Trophoblast cell (in vitro differentiated cells and primary cell): ENCODE measurements around the gene GLMN.

Source experiments
- DNase-seq, 2 donors: peaks; one replicate each; pipeline ENCODE4 v3.0.0-alpha.2; 2016
- H2AFZ ChIP-seq: 2 replicates; pipeline ENCODE4 v1.6.1; 2013; ENCODE audit warnings: low read length, moderate library complexity, mild to moderate bottlenecking; ENCODE audit not compliant: insufficient read depth, poor library complexity
- H2AK5ac ChIP-seq: 2 replicates; pipeline ENCODE4 v1.6.1; 2013; ENCODE audit warnings: mild to moderate bottlenecking, low read length
- H2BK120ac ChIP-seq: 2 replicates; pipeline ENCODE4 v1.6.1; 2013; ENCODE audit warnings: low read length, mild to moderate bottlenecking, moderate library complexity; ENCODE audit not compliant: insufficient read depth, poor library complexity
- H2BK12ac ChIP-seq: 2 replicates; pipeline ENCODE4 v1.6.1; 2013; ENCODE audit warnings: mild to moderate bottlenecking, low read length, moderate library complexity
- H2BK5ac ChIP-seq: 2 replicates; pipeline ENCODE4 v1.6.1; 2013; ENCODE audit warnings: low read length, low read depth, moderate library complexity, mild to moderate bottlenecking; ENCODE audit not compliant: poor library complexity
- H3K14ac ChIP-seq: 2 replicates; pipeline ENCODE4 v1.6.1; 2013; ENCODE audit warnings: mild to moderate bottlenecking, low read length
- H3K18ac ChIP-seq: 2 replicates; pipeline ENCODE4 v1.6.1; 2013; ENCODE audit warnings: mild to moderate bottlenecking, low read length
- H3K23ac ChIP-seq: 2 replicates; pipeline ENCODE4 v1.6.1; 2013; ENCODE audit warnings: low read length
- H3K27ac ChIP-seq: 2 replicates; pipeline ENCODE4 v1.5.1; 2013; ENCODE audit warnings: low read depth, mild to moderate bottlenecking, inconsistent platforms, low read length, moderate library complexity
- H3K27me3 ChIP-seq: 2 replicates; pipeline ENCODE4 v1.6.1; 2013; ENCODE audit warnings: inconsistent platforms, mild to moderate bottlenecking, low read length, moderate library complexity; ENCODE audit not compliant: insufficient read depth
- H3K36me3 ChIP-seq, 2 experiments: 1 replicate in 1 of 2; 2 replicates in 1 of 2; pipeline ENCODE4 v1.6.1; 2013; ENCODE audit warnings: low read length in 2 of 2, mild to moderate bottlenecking in 2 of 2, moderate library complexity in 1 of 2; ENCODE audit not compliant: insufficient read depth in 2 of 2, control insufficient read depth in 1 of 2
- H3K4ac ChIP-seq: 2 replicates; pipeline ENCODE4 v1.6.1; 2013; ENCODE audit warnings: low read depth, mild to moderate bottlenecking, low read length, moderate library complexity
- H3K4me1 ChIP-seq, 2 experiments: 1 replicate in 1 of 2; 2 replicates in 1 of 2; pipeline ENCODE4 v1.6.1; 2013; ENCODE audit warnings: low read length in 2 of 2, mild to moderate bottlenecking in 2 of 2, moderate library complexity in 1 of 2; ENCODE audit not compliant: insufficient read depth in 2 of 2, control insufficient read depth in 1 of 2
- H3K4me2 ChIP-seq: 2 replicates; pipeline ENCODE4 v1.6.1; 2013; ENCODE audit warnings: inconsistent platforms, mild to moderate bottlenecking, low read length, moderate library complexity
- H3K4me3 ChIP-seq: 2 replicates; pipeline ENCODE4 v1.5.1; 2013; ENCODE audit warnings: mild to moderate bottlenecking, low read depth, low read length, inconsistent platforms
- H3K79me1 ChIP-seq: one replicate; pipeline ENCODE4 v1.6.1; 2013; ENCODE audit warnings: low read length
- H3K79me2 ChIP-seq: 2 replicates; pipeline ENCODE4 v1.6.1; 2013; ENCODE audit warnings: low read length, mild to moderate bottlenecking; ENCODE audit not compliant: control insufficient read depth, insufficient read depth, poor library complexity
- H3K9ac ChIP-seq: 2 replicates; pipeline ENCODE4 v1.6.1; 2013; ENCODE audit warnings: mild to moderate bottlenecking, low read length
- H3K9me3 ChIP-seq: 2 replicates; pipeline ENCODE4 v1.6.1; 2013; ENCODE audit warnings: low read depth, mild to moderate bottlenecking, control low read depth, inconsistent platforms, low read length; ENCODE audit not compliant: insufficient read depth
- H4K12ac ChIP-seq: 2 replicates; pipeline ENCODE4 v1.6.1; 2013; ENCODE audit warnings: low read depth, mild to moderate bottlenecking, low read length, moderate library complexity
- H4K8ac ChIP-seq: 2 replicates; pipeline ENCODE4 v1.6.1; 2013; ENCODE audit warnings: low read depth, mild to moderate bottlenecking, low read length, moderate library complexity
- H4K91ac ChIP-seq: one replicate; pipeline ENCODE4 v1.6.1; 2013; ENCODE audit warnings: low read depth, mild to moderate bottlenecking, low read length, moderate library complexity
- WGBS: extraction: QIAGEN DNeasy Blood & Tissue Kit; methylation state at CpG from one replicate; pipeline ENCODE4 v1.1.7; 2013; ENCODE audit warnings: missing lambda C conversion rate; ENCODE audit not compliant: insufficient read length, insufficient coverage; ENCODE audit errors: extremely low coverage; 5-methylcytosine and 5-hydroxymethylcytosine counted together

Gene GLMN

DNA sequence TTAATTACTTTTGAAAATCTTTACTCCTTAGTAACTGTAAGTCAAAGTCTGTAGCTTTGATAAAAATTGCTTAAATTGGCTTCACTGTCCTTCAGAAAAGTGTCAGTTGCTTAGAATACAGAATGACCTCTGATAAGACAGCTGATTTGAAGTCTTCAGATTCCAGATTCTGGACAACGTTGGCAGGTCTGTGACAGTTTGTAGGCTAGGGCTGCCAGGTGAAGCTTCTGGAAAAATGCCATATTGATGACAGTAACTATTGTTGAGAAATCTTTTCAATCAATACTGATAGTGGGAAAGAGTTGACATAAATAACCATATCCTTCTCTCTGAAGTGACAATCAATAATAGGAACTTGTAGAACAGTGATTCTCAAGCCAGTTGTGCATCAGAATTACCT is 41.4 kb upstream of the GLMN start:
- no peak overlapping the region for H4K8ac ChIP-seq
- no peak overlapping the region for H2BK120ac ChIP-seq
- H3K27ac ChIP-seq = no peak overlapping the region
- no peak overlapping the region for H3K4me3 ChIP-seq
- H4K12ac ChIP-seq = no peak overlapping the region
- no peak overlapping the region for H2BK12ac ChIP-seq
- H3K9me3 ChIP-seq = no peaks in the 10 kb centered on the region
- H3K14ac ChIP-seq = no peak overlapping the region
- no peak overlapping the region for H4K91ac ChIP-seq
- H3K23ac ChIP-seq = no peak overlapping the region
- peak in 1 of 2 donors; percentile 42 for DNase-seq
- H3K79me2 ChIP-seq = no peaks in the 10 kb centered on the region
- H3K4me2 ChIP-seq = no peak overlapping the region
- no peaks in the 10 kb centered on the region for H3K27me3 ChIP-seq
- no peak overlapping the region for H2BK5ac ChIP-seq
- H3K79me1 ChIP-seq = no peaks in the 10 kb centered on the region
- no peak overlapping the region for H2AFZ ChIP-seq
- no peak overlapping the region for H3K4ac ChIP-seq
- H3K18ac ChIP-seq = no peak overlapping the region
- WGBS = no CpG with 5 or more reads among the region's 1 CpG
- no peak overlapping the region for H2AK5ac ChIP-seq
- no peak overlapping the region for H3K9ac ChIP-seq
- H3K4me1 ChIP-seq = no peaks in the 10 kb centered on the region
- peaks cover 2 to 4% of the 10 kb centered on the region in 2 experiments for H3K36me3 ChIP-seq

DNA sequence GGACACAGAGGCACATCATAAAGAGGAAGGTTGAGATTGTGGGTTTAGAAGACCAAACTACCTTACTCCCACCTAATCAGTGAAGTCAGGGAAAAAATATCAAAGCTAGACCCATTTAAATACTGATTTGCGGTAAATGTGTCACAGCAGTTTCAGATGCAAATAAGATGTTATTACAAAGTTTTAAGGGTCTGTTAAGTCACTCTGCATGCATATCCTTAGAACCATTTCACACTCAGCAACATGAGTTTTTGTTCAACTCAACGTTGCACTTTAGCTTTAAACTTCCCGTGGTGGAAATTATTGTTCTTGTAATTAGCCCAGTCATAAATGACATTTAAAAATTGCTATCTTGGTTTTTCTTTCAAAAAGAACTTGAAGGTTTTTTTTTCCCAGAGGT is 34.9 kb upstream of the GLMN start:
- H3K4me3 ChIP-seq = no peak overlapping the region
- H3K9ac ChIP-seq = no peak overlapping the region
- no peaks in the 10 kb centered on the region for H3K27me3 ChIP-seq
- DNase-seq = no peak
- no peaks in the 10 kb centered on the region for H3K79me1 ChIP-seq
- H3K79me2 ChIP-seq = no peaks in the 10 kb centered on the region
- no peak overlapping the region for H2BK12ac ChIP-seq
- no peak overlapping the region for H2BK5ac ChIP-seq
- H3K9me3 ChIP-seq = no peaks in the 10 kb centered on the region
- no peak overlapping the region for H4K12ac ChIP-seq
- H3K4ac ChIP-seq = no peak overlapping the region
- H2AK5ac ChIP-seq = no peak overlapping the region
- no peak overlapping the region for H2BK120ac ChIP-seq
- peaks cover 4 to 7% of the 10 kb centered on the region in 2 experiments for H3K4me1 ChIP-seq
- no peak overlapping the region for H3K4me2 ChIP-seq
- H3K36me3 ChIP-seq = peaks cover 2 to 4% of the 10 kb centered on the region in 2 experiments
- no peak overlapping the region for H3K27ac ChIP-seq
- H2AFZ ChIP-seq = no peak overlapping the region
- WGBS = no CpG with 5 or more reads among the region's 3 CpGs
- no peak overlapping the region for H3K23ac ChIP-seq
- H4K91ac ChIP-seq = no peak overlapping the region
- H3K14ac ChIP-seq = no peak overlapping the region
- H3K18ac ChIP-seq = no peak overlapping the region
- H4K8ac ChIP-seq = no peak overlapping the region

DNA sequence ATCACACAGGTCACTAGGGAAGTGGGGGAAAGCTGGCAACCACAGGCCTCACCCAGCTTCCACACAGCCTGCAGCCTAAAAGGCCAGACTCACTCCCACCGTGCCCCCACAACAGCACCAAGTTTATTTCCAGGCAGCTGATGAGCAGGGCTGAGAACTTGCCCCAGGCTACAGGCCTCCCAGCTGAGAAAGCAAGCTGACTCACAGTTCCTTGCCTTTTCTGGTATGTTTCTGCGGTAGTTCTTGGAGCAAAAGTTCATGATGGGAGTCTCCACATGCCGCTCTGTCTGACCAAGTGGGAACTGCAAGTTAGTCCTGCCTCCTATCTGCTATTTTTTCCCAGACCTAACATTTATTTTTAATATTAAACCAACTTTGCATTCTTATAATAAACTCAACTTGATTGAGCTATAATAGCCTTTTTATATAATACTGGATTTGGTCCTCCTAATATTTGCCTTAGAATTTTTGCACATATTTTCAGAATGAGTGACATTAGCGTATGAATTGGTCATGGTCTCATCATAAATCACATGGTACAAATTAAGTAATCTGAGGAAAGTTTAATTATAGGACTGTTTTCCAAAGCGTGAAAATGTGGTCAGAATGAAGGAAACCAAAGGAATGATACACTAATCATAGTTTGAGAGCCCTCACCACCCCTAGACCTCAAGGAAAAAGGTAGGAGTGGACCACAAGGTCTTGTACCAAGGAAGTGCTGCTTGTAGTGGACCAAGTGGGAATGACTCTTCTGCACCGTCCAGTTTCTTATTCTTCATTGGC is 30.8 kb upstream of the GLMN start:
- Histone ChIP-seq H3K36me3 (peaks cover 7% of the 10 kb centered on the region in 2 experiments), H2BK12ac (no peak overlapping the region), H3K4ac (peak overlapping the region; percentile 55), H3K9me3 (peaks cover 4% of the 10 kb centered on the region), H3K4me3 (no peak overlapping the region), H3K27me3 (no peaks in the 10 kb centered on the region), H3K27ac (no peak overlapping the region), H3K14ac (no peak overlapping the region), H2AFZ (no peak overlapping the region), H3K79me1 (no peaks in the 10 kb centered on the region), H4K8ac (peak overlapping the region; percentile 20), H2BK5ac (no peak overlapping the region), H3K9ac (no peak overlapping the region), H3K4me2 (no peak overlapping the region), H3K4me1 (peaks cover 4 to 7% of the 10 kb centered on the region in 2 experiments), H4K91ac (no peak overlapping the region), H4K12ac (no peak overlapping the region), H3K18ac (no peak overlapping the region), H3K79me2 (no peaks in the 10 kb centered on the region), H3K23ac (no peak overlapping the region), H2AK5ac (no peak overlapping the region), H2BK120ac (peak overlapping the region; percentile 11)
- DNase-seq = peak; percentile 82 to 85
- WGBS = no CpG with 5 or more reads among the region's 6 CpGs

DNA sequence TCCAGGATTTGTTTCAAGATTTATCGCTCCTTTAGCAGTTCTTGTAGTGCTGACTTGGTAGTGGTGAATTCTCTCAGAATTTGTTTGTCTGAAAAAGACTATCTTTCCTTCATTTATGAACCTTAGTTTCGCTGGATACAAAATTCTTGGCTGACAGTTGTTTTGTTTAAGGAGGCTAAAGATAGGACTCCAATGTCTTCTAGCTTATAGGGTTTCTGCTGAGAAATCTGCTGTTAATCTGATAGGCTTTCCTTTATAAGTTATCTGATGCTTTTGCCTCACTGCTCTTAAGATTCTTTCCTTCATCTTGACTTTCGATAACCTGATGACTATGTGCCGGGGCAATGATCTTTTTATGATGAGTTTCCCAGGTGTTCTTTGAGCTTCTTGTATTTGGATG is 29.0 kb upstream of the GLMN start:
- H2AK5ac ChIP-seq = no peak overlapping the region
- H2BK5ac ChIP-seq = no peak overlapping the region
- no peak overlapping the region for H3K18ac ChIP-seq
- H3K4me3 ChIP-seq = no peak overlapping the region
- no peak for DNase-seq
- no peak overlapping the region for H3K14ac ChIP-seq
- H4K8ac ChIP-seq = no peak overlapping the region
- H3K4me1 ChIP-seq = peaks cover 4 to 7% of the 10 kb centered on the region in 2 experiments
- H4K12ac ChIP-seq = no peak overlapping the region
- no peak overlapping the region for H2BK120ac ChIP-seq
- WGBS = no CpG with 5 or more reads among the region's 4 CpGs
- H2AFZ ChIP-seq = no peak overlapping the region
- no peak overlapping the region for H3K27ac ChIP-seq
- peaks cover 4% of the 10 kb centered on the region for H3K9me3 ChIP-seq
- no peak overlapping the region for H3K9ac ChIP-seq
- H3K36me3 ChIP-seq = peaks cover 7% of the 10 kb centered on the region in 2 experiments
- no peak overlapping the region for H4K91ac ChIP-seq
- no peak overlapping the region for H3K4me2 ChIP-seq
- H3K27me3 ChIP-seq = no peaks in the 10 kb centered on the region
- no peak overlapping the region for H3K4ac ChIP-seq
- H3K79me2 ChIP-seq = no peaks in the 10 kb centered on the region
- H3K23ac ChIP-seq = no peak overlapping the region
- H2BK12ac ChIP-seq = no peak overlapping the region
- no peaks in the 10 kb centered on the region for H3K79me1 ChIP-seq
